GM20000 (cell line): ENCODE data around the gene FYB1.

ENCODE experiments used
- DNase-seq: peaks from one replicate; pipeline ENCODE4 v3.0.0; 2012; ENCODE audit warnings: low spot score
- CTCF ChIP-seq: IDR thresholded peaks from 2 replicates; pipeline ENCODE4 v1.5.1; 2012; ENCODE audit warnings: mild to moderate bottlenecking, control low read depth; ENCODE audit errors: extremely low read depth, missing control alignments

The FYB1 gene

GRCh38 chr5:39195198-39195826 is 24.1 kb downstream of the FYB1 start:
- DNase-seq = no peak
- no peak for TF ChIP-seq CTCF

DNA sequence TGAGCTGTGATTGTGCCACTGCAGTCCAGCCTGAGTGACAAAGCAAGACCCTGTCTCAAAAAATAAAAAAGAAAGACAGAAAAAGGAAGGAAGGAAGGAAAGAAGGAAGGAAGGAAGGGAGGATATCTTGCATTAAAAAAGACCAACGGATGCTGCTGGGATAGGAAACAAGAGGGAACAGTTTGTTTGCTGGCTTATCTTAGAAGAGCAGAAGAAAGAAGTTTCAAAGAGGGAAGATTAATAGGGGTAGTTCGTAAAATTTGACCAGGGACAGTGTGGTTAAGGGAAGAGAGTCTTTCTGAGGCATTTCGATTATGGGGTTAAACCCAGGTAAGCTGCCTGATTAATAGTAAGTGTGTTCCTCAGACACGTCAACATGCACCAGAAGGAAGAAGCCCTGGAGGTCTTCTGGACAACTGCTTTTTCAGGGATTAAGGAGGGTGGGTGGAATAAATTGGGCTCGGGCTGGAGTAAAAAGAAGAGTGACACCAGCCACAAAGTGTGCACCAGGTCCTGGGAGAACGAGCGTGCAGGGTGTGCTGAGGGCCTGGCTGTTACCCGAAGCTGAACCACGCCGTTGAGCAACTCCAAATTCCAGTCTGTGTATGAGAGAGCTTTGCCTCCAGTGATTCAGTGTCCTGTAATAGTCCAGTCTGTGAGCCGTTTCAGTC is 24.8 kb downstream of the FYB1 start:
- no peak for DNase-seq
- no peak for TF ChIP-seq CTCF

- no peak for TF ChIP-seq CTCF
- DNase-seq = no peak
These were observed 25.6 kb downstream of the FYB1 start for GRCh38 chr5:39193553-39194465.

DNA sequence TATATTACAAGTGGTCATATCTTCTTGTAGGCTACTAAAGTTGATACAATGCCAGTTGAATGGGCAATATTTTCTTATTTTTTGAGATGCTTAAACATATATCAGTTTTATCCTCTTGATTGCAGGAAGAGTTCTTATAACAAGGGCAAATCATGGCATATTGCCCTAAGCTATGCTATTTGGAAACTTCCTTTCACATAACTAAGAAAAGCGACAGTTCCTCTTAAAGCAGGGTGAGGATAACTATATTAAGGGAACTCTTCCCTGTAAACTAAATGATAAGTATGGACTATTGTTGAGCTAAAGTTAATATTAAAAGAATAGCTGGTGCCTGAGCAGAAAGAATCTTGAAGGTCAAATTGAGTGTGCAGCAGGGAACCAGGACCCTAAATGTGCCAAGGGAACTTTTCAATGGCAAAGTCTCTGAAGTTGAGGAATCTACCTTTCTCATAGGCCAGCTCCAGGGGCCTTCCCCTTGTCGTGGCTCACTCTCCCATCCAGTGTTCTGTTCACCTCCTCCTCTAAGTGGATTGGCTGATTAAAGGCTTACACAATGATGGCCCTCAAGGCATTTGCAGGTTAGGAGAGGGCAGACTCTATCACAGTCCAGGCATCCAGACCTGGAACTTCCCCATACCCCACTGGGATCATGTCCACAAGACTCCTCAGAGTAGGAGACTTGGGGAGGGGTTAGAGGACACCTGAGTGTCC is 26.8 kb downstream of the FYB1 start:
- no peak for TF ChIP-seq CTCF
- DNase-seq = no peak

DNA sequence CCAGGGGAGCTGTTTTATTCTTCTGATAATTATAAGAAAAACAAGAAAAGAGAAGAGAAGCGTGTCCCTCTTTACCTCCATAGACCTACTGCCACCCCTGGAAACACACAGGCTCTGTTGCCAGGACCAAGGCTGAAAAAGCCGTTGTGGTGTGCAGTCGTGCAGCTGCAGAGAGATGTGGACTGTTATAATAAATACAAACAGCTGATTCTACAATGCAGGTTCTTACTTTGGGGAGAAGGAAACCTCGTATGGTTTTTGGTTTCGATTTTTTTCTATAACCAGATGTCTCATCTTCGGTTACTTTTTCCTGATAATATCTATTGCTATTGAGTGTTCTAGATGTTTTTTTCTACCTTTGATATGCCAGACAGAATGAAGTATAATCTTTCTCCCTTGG is 28.1 kb downstream of the FYB1 start:
- TF ChIP-seq CTCF = no peak
- DNase-seq = no peak

DNA sequence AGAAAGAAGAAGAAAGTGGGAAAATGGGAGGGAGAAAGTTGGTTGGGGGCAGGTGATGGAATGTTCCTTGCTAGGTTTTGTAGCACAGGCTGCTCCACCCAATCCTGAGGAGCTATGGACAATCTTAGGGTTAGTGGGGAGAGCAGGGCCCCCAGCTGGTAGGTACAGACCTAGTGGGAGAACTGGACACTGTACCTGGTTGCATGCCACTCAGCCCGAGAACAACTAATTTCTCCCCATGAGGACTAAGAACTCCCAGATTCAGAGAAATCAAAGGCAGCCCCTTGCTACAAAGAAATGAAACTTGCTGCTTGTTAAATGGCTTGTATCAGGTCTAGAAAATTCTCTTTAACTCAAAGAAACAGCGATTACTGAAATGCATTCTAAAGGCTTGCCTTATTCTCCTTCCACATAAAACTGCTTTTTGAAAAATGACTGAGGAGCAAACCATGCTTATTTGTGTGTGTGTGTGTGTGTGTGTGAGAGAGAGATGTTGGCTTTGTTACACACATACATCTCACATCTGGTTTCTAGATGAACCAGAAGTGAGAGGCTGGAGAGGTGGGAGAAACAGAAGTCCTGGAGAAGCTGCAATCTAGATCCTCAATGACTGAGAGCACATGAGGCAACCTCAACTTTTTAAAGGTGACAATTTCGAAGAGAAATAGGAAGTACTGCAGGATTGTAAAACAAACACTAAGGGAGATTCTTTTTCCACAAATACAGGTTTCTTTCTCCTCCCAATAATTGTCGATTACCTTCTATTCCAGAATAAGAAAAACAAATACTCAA is 28.9 kb downstream of the FYB1 start:
- no peak for TF ChIP-seq CTCF
- DNase-seq = no peak
